Ishikawa (cell line): ENCODE results near the gene PRR36.

Source experiments
- CEBPB ChIP-seq: IDR thresholded peaks from 2 replicates; pipeline ENCODE4 v1.6.1; 2012
- EGR1 ChIP-seq: IDR thresholded peaks from 2 replicates; pipeline ENCODE4 v1.6.1; 2012
- EP300 ChIP-seq: IDR thresholded peaks from 2 replicates; pipeline ENCODE4 v1.6.1; 2012; ENCODE audit warnings: borderline replicate concordance
- MAX ChIP-seq: IDR thresholded peaks from 2 replicates; pipeline ENCODE4 v1.6.1; 2012
- NFIC ChIP-seq: IDR thresholded peaks from 2 replicates; pipeline ENCODE4 v1.6.1; 2012
- RAD21 ChIP-seq: IDR thresholded peaks from 2 replicates; pipeline ENCODE4 v1.6.1; 2012; ENCODE audit warnings: low read depth
- REST ChIP-seq: IDR thresholded peaks from 2 replicates; pipeline ENCODE4 v1.6.1; 2012; ENCODE audit warnings: low read depth, mild to moderate bottlenecking
- TAF1 ChIP-seq: IDR thresholded peaks from 2 replicates; pipeline ENCODE4 v1.6.1; 2012; ENCODE audit warnings: low read depth, mild to moderate bottlenecking
- YY1 ChIP-seq: IDR thresholded peaks from 2 replicates; pipeline ENCODE4 v1.6.1; 2012; ENCODE audit warnings: low read depth
- ZBTB7A ChIP-seq: IDR thresholded peaks from 2 replicates; pipeline ENCODE4 v1.6.1; 2012; ENCODE audit warnings: low read depth

- TF ChIP-seq RAD21 (no peak), TAF1 (no peak), CEBPB (no peak), EP300 (no peak), EGR1 (no peak), REST (no peak), ZBTB7A (no peak), YY1 (no peak), MAX (no peak), NFIC (no peak)
These were observed 54.9 kb downstream of the PRR36 start for GRCh38 chr19:7819337-7819736.
